KBM-7 (cell line): Measurements from ENCODE around the gene FARP1.
"Not testable (repeated sequence)": the region's sequence is repeated elsewhere in the genome, so short reads cannot be mapped to it uniquely, and the experiment has no call there.

Source experiments
- DNase-seq: peaks from one replicate; pipeline ENCODE4 v3.0.0-alpha.2; 2015
- in situ Hi-C: fragments of 300-500 bp; cut with MboI; formaldehyde crosslinking; loops from 2 replicates; pipeline ENCODE4 v1.14.3; 2020; ENCODE audit warnings: low sequenced_read_pairs, low pct_unique_long_range_greater_than_20kb, mixed read lengths

Gene FARP1

GRCh38 chr13:98270819-98271218 is 127.9 kb downstream of the FARP1 start:
- DNase-seq = no peak
- in situ Hi-C loops = no loop called here

- DNase-seq, in situ Hi-C loops: not testable (repeated sequence)
Measured at GRCh38 chr13:98271646-98272045, 128.8 kb downstream of the FARP1 start.

DNA sequence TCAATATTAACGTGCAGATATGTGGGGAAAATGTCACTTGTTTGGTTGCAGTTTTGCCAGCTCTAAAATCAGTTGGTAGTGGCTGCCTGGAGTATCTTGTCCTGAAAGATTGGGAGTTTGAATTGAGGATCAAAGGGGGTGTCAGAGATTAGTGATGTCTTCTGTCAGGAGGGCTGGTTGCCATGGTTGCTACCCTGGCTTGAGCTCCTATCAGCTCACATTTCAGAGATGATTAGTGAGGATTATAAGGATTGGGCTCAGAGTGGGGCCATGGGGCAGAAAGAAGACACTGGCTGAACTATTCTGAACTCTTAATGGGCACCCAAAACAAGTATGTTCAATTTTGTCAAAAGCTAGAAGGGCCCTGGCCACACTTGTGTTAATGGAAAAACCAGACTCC is 129.7 kb downstream of the FARP1 start:
- DNase-seq = no peak

DNA sequence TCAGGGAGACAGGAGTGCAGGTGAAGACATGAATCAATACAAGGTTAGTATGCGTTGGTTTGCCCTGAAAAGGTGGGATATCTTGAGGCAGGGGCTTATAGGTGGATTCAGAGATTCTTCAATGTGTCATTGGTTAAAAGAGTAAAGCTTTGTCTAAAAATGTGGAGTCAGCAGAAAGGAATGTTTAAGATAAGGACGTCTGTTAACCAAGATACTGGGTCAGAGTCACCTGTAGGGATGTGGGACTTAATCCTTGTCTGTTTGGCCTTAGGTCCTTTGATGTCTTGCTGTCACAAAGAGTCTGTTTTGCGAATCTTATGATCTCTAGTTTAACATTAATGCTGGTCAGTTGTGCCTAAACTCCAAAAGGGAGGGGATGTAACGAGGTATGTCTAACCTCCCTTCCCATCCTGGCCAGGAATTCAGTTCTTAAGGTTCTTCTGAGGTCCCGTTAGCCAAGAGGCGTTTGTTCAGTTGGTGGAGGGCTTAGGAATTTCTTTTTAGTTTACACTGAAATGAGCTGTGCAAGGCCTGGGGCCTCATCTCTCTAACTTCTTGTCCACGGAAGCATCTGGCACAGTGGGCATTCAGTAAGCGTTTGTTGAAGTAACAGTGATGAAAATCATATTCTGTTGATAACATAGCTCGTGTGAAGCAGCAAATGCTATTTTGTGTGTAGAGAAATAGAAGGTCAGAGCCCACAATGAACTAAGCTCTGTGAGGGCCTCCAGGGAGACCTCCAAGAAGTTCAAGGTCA is 130.4 kb downstream of the FARP1 start:
- no peak for DNase-seq
- in situ Hi-C loops = no loop called here

More for the DNA sequence above, 129.7 kb downstream of the FARP1 start:
- in situ Hi-C loops = no loop called here

- no peak for DNase-seq
- in situ Hi-C loops = no loop called here
Measured at GRCh38 chr13:98273824-98274742, 131.2 kb downstream of the FARP1 start.

DNA sequence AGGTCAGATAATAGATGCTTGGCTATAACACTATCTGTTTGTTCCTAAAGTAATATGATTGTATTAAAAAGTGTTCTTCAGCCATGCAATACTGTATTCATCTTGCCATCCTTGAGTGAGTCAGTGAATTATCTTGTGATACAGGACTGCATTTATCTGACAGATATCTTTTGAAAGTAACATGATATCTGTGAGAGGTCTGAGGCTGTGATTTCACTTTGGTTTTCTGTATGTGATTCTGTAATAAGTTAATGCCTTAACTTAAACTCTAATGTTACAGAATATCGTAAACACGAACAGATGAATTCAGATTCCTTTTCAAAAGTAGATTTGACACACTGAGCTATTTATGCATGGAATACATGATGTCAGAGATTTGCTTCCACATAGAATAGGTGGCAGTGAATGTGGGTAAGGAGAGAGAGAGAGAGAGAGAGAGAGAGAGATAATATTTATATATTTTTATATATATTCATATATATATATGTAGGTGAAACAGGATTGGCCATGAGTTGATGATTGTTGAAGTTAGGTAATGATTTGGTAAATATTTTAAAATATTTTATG is 132.1 kb downstream of the FARP1 start:
- in situ Hi-C loops = no loop called here
- DNase-seq = no peak

DNA sequence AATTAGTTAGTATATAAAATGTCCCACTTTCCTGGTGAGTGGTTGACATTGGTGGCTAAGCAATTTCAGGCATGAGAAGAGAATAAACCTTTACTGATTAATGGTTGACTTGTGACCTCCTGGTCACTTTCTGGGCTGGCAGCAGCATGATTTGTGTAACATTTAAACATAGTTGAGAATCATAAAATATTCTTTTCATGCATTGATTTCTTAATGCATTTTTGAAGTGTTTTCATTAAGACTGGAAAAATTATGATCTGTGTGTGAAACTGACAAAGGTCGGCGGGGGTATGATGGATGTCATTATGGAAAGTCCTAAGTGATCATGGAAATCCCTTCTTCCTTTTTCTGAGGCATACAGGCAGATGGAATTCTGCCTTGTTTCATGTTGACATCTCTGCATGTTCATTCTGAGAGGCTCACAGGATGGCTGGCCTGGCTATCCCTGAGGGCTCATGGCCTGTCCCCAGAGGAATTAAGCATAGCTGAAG is 132.8 kb downstream of the FARP1 start:
- in situ Hi-C loops = no loop called here
- no peak for DNase-seq

- no peak for DNase-seq
- in situ Hi-C loops = no loop called here
Measured at GRCh38 chr13:98276486-98276885, 133.6 kb downstream of the FARP1 start.

DNA sequence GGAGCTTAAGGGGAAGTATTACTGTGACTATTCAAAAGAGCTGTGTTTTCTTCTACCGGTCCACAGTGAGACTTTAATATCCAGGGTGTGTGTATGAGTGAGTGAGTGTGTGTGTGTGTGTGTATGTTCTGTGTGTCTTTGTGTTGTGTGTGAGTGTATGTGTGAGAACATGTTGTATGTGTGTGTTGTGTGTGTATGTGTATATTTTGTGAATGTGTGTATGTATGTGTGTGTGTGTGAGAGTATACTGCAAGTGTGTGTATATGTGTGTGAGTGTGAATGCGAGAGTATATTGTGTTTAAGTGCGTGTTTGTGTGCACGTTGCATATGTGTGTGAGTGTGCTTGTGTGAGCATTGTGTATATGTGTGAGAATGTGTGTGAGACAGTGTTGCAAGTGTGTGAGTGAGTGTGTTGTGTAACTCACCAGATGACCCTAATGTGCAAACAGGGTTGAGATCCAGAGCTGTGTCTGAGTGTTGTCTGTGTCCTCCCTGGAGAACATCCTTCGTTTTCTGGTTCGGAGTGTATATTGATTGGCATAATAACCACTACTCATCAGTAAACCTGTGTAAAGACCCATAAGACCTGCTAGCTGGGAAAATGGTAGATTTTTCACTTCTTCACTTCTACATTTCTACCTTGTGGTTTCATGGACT is 135.3 kb downstream of the FARP1 start:
- DNase-seq = no peak
- in situ Hi-C loops = no loop called here

DNA sequence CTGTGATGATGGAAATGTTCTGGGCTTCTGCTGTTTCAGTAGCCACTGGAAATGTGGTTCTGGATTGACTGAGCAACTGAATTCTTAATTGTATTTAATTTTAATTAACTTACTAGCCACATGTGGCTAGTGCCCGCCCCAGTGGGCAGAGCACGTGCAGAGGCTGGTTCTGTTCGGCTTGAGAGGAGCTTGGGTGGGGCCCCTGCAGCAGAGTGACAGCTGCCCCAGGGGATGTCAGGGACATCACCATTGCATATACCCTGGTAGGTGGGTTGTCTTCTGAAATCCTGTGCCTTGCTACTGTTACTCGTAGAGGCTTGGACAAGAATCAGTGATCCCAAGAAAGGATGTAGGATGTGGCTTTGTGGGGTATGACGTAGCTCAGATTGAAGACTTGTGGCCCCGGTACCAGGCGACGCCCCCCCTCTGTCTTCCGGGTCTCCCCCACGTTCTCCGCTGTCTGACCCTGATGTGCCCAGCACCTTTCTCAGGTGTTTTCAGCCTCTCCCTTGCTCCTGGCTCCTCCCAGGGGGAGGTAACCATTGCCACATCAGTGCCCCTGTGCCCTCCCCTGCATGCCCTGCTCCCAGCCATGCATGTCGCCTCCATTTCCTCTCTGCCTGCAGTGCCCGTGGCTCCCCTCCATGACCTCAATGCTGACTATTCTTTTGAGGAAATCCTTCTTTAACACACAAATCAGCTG is 136.7 kb downstream of the FARP1 start:
- peak; percentile 81 for DNase-seq
- in situ Hi-C loops = no loop called here

DNA sequence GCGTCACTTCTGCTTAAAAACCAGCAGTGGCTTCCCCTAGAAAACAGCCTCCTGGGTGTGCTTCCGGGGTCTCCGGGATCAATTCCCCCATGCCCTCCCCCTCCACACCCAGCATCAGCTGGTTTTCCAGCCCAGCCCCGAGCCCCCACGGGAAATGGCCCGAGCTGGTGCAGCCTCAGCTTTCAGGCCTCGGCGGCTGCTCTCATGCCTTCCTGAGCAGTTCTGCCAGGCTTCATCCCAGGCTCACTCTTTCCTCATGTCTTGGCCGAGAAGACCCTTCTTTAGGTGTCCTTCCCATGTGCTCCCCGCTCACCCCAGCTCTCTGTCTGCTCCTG is 137.2 kb downstream of the FARP1 start:
- in situ Hi-C loops = no loop called here
- DNase-seq = no peak

GRCh38 chr13:98284679-98285078 is 141.8 kb downstream of the FARP1 start:
- in situ Hi-C loops = no loop called here

GRCh38 chr13:98285317-98285716 is 142.4 kb downstream of the FARP1 start:
- in situ Hi-C loops = no loop called here
- DNase-seq = no peak

More at GRCh38 chr13:98284679-98285078, 141.8 kb downstream of the FARP1 start:
- no peak for DNase-seq

DNA sequence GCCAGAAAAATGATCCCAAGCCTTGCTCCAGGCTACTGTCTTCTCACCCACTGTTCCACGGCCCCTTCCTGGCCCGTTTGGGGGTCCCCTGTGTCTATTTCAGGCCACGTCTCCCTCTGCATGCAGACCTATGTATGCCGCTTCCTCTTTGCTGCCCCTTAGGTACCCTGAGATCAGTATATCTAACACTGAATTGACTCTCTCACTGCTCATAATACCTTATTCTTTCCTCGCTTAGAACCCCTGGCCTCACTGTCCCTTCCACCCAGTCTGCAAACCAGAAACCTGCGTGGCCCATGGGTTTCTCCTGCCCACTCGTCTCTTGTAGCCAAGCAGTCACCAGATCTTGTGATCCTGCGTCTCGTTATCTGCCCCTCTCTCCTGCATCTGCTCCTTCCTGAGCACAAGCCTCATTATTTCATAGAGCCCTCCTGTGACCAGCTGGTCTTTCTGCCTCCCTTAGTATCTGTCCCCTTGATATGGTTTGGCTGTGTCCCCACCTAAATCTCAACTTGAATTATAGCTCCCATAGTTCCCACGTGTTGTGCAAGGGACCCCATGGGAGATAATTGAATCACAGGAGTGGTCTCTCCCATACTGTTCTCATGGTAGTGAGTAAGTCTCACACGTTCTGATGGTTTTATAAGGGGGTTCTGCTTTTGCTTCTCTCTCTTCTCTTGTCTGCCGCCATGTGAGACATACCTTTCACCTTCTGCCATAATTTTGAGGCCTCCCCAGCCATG is 143.1 kb downstream of the FARP1 start:
- no peak for DNase-seq

DNA sequence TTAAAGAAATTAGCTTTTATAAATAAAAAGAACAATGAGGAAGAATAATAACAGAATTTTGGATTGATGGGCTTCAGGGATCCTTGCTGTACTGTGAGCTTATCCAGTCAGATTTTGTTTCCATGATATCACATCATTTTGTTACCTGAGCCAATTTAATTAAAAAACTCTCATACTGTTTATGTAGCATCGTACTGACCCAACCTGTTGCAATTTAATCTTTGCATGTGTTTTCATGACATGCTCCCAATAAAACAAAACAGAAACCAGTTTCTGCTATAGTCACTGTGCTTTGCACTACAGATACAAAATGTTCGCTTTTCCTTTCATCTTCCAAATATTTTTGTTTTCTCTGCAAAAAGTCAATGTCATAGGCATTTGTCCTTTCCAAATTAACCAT is 143.9 kb downstream of the FARP1 start:
- no peak for DNase-seq
- in situ Hi-C loops = no loop called here

More for the DNA sequence above, 143.1 kb downstream of the FARP1 start:
- in situ Hi-C loops = no loop called here

GRCh38 chr13:98288211-98288610 is 145.3 kb downstream of the FARP1 start:
- no peak for DNase-seq
- in situ Hi-C loops = no loop called here

GRCh38 chr13:98289339-98289945 is 146.5 kb downstream of the FARP1 start:
- DNase-seq = no peak
- in situ Hi-C loops = no loop called here

- in situ Hi-C loops = no loop called here
- DNase-seq = no peak
Measured at GRCh38 chr13:98290261-98290660, 147.4 kb downstream of the FARP1 start.
